GM12892 (cell line): ENCODE results near the gene KLHL26.

Experiments used
- DNase-seq: peaks from one replicate; pipeline ENCODE4 v3.0.0; 2011; ENCODE audit not compliant: insufficient read length
- FAIRE-seq: peaks from 2 replicates; lab custom pipeline; 2011; peaks lifted over from hg19 to GRCh38; lab: Jason Lieb, UNC
- POLR2A ChIP-seq: IDR thresholded peaks from 2 replicates; pipeline ENCODE4 v1.6.1; 2011; ENCODE audit warnings: low read depth, low read length, control low read depth
- POLR2AphosphoS5 ChIP-seq: IDR thresholded peaks from 2 replicates; pipeline ENCODE4 v1.6.1; 2011; ENCODE audit warnings: low read depth, low read length, control low read depth
- TAF1 ChIP-seq: IDR thresholded peaks from 2 replicates; pipeline ENCODE4 v1.6.1; 2011; ENCODE audit warnings: low read depth, mild to moderate bottlenecking, control low read depth, low read length, borderline replicate concordance

KLHL26 gene

DNA sequence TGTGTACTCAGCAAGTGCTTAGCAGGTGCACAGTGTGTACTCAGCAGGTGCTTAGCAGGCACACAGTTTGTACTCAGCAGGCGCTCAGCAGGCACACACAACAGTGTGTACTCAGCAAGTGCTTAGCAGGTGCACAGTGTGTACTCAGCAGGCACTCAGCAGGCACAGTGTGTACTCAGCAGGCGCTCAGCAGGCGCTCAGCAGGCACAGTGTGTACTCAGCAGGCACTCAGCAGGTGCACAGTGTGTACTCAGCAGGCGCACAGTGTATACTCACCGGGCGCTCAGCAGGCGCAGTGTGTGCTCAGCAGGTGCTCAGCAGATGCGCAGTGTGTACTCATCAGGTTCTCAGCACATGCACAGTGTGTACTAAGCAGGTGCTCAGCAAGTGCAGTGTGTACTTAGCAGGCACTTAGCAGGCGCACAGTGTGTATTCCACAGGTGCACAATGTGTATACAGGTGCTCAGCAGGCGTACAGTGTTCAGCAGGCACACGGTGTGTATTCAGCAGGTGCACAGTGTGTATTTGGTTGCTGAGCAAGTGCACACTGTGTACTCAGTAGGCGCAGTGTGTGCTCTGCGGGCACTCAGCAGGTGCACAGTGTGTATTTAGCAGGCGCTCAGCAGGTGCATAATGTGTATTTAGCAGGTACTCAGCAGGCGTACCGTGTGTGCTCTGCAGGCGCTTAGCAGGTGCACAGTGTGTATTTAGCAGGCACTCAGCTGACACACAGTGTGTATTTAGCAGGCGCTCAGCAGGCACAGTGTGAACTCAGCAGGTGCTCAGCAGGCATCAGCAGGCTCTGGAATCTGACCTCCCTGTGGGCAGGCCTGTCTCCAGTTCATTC is 61.7 kb downstream of the KLHL26 start:
- DNase-seq, result no peak
- peak; percentile 9 for FAIRE-seq
- TF ChIP-seq POLR2A (no peak), POLR2AphosphoS5 (no peak), TAF1 (no peak)

DNA sequence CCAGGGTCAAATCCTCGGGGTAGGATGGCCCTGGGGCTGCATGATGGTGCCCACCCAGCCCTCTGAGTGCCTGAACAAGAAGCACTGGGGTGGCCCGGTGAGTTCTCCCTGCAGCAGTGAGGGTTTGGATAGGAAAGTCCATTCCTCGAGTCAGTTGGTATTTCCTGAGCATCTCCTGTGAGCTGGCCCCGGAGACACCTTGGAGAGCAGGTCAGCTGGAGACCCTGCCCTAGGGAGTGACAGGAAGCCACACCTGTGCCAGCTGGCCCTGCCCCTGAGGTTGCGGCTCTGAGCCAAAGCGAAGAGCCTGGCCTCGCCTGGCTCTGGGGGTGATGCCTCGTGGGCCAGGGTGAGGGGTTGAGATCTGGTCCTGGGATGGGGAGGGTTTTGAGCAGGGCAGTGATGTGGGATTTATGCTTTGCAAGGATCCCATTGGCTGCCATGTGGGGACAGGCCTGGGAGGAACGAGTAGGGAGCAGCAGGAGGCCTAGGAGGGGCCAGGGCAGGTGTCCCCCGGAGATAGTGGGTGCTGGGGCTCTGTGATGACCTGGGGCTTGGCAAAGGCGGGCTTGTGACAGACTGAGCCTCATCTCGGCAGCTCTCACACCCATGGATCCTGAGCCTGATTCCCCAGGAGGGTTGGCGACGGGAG is 62.7 kb downstream of the KLHL26 start:
- FAIRE-seq (peak; percentile 36), DNase-seq (no peak)
- TF ChIP-seq TAF1 (no peak), POLR2AphosphoS5 (no peak), POLR2A (no peak)

DNA sequence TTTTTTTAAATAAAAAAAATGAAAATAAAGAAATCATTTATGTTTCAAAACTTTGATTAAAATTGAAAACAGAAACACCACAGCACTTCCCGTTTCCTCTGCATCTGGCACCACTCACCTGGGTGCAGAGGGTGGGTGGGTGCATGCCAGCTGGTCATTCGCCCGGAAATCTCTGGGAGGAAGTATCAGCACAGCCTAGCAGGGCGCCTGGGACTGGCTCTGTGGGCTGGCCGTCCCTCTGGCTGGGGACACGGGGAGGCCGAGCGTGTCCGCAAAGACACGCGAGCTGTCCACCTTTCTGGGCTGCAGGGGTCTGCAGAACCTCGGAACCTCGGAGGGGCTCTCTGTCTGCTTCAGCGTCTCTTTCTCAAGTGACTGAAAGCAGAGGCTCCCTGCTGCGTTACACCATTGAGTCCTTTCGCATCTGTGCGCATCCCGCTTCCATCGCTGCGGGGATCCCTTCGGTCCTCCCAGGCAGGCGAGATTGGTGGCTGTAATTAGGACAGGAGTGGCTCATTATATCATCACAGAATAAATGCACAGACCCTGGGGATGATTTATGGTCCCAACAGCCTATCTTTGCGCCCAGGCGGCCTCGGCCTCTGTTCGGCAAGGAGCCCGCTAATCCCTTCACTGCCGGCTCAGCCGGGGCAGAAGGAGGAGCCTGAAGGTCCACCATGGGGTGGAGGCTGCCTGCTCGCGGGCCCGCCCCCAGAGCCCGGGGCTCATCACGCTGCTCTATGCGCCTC is 63.8 kb downstream of the KLHL26 start:
- TF ChIP-seq POLR2AphosphoS5 (no peak), TAF1 (no peak), POLR2A (no peak)
- DNase-seq (peak; percentile 81), FAIRE-seq (peak; percentile 77)

DNA sequence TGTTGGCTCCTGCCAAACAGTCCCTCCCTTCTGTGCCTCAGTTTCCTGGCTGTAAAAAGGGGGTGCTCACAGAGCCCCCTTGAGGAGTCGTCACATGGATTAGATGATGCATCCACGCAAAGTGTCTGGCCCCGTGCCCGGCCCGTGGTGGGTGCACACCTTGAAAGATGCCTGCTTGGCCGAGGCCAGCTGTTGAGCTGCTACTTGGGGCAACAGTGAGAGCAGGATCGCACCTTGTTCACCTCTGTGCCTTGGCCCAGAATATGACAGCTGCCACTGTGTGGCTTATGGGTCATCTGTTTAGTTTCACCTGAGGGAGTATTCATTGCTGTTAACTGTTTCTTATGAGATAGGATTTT is 64.4 kb downstream of the KLHL26 start:
- FAIRE-seq (no peak), DNase-seq (no peak)
- TF ChIP-seq TAF1 (no peak), POLR2A (no peak), POLR2AphosphoS5 (no peak)

DNA sequence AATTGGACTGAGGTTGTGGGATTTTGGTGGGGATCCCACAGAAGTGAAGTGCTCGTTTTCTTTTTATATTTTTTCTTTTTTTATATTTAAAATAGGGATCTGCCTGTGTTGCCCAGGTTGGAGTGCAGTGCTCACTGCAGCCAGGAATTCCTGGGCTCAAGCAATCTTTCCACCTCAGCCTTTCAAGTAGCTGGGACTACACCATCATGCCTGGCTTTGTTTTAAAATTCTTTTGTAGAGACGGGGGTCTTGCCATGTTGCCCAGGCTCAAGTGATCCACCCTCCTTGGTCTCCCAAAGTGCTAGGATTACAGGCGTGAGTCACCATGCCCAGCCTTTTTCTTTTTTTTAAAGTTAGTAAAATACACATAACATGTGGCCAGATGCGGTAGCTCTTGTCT is 67.2 kb downstream of the KLHL26 start:
- FAIRE-seq (no peak), DNase-seq (no peak)
- TF ChIP-seq POLR2A (no peak), POLR2AphosphoS5 (no peak), TAF1 (no peak)

DNA sequence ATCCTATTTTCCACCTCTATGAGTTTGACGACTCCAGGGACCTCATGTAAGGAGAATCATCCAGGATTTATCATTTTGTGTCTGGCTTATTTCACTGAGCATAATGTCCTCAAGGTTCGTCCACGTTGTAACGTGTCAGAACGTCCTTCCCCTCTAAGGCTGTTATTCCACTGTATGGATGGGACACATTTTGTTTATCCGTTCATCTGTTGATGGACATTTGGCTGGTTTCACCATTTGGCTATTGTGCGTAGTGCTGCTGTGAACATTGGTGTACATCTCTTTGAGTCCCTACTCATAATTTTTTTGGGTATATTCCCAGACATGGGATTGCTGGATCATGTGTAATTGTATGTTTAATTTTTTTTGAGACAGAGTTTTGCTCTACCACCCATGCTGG is 68.1 kb downstream of the KLHL26 start:
- DNase-seq, result no peak
- TF ChIP-seq POLR2A (no peak), POLR2AphosphoS5 (no peak), TAF1 (no peak)
- no peak for FAIRE-seq

DNA sequence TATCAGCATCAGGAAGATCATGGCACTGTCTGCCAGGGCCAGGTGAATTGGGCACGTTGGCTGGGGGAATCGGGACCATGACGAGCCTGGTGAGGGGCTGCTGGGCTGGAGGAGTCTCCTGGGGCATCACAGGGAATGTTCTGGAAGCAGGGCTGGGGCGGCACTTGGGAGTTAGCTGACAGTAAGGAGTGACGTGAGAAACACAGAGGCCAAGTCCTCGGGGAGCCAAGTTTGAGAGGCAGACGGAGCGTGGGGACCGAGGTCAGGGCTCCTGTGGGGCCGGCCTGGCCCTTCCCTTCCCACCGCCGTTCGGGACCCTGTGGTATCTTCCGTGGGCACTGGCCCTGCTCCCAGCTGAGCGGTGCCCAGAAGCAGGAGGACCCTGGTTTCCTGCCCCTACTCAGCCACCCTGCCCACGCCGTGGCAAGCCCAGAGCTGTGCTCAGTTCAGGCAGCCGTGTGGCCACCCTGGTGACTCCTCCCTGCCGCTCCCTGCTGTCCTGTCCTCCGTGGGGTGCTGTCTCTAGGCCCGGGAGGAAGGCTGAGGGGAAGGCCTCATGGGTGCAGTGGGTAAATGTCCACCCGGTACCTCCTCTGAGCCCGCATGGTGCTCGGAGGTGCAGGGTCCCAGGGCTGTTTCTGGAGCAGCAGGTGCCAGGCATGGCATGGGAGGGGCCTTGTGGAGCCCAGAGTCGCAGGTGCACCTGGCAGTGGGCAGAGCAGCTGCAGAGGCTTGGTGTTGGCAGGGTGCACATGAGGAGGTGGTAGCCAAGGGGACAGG is 71.8 kb downstream of the KLHL26 start:
- TF ChIP-seq POLR2A (no peak), POLR2AphosphoS5 (no peak), TAF1 (no peak)
- no peak for DNase-seq
- no peak for FAIRE-seq

DNA sequence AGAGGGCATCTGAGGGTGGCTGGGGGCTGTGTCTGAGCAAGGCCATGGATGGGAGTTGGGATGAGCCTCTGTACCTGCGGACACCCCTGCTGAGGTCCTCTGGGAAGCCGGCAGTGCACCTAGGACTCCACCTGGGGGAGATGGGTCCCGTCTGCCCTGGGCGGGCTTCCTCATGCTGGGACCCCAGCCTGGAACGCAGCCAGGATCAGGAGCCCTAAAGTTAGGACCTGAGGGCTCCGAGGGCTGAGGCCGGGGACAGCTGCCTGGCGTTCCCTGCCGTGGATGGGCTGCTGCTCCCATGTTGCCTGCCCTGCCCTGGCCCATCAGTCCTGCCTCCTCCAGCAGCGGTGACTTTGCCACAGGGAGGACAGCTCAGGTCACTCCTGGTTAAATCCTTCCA is 72.7 kb downstream of the KLHL26 start:
- FAIRE-seq (no peak), DNase-seq (no peak)
- TF ChIP-seq POLR2A (no peak), TAF1 (no peak), POLR2AphosphoS5 (no peak)

DNA sequence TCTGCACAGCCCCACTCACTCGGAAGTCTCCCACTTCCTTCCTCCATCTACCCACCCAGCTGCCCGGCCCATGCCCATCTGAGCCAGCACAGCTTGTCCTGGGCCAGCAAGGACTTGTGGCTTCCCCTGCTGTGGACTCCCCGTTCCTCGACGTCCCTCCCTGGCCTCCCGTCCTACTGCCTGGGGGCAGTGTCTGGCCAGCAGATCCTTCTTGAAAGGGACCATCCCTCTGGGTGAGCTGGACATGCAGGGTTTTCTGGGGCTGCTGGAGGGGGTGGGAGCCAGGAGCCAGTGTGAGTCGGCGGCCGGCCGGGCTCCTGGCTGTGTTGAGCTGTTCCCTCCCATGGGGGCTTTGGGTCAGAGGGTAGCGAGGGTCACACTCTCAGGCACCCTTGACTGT is 73.4 kb downstream of the KLHL26 start:
- TF ChIP-seq POLR2AphosphoS5 (no peak), POLR2A (no peak)
- no peak for FAIRE-seq
- no peak for DNase-seq

DNA sequence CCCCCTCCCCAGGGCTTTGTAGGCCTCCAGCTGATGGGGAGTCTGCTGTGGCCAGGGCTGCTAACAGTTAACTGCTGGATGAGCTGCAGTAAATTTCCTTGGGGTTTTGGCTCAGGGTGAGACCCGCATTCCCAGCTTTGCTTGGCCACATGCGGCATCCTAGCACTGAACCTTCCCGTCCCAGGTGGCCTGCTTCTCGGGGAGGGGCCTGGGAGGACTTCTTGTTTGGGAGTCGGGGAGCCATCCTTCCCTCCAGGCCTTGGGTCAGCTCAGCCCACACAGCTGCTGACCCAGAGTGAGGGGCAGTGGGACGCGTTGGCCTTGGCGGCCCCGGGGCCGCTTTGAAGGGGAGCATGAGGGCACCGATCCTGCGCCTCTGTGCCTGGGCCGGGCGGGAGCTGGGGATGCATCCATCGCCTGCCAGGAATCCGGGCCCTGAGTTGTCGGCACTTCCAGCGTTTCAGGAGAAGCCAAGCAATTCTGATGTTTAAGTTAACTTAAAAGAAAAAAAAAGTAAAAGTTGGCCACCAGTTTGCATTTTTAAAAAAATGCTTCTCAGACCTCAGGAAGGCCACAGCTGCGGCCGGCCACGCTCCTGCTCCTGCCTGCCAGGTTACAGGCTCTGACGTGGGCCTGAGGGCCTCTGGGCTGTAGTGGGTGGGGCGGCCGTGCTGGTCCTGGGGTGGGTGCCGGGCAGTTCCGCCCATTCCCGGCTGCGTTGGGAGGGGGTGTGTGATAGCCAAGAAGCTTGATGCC is 74.3 kb downstream of the KLHL26 start:
- FAIRE-seq (no peak), DNase-seq (no peak)
- TF ChIP-seq POLR2A, result no peak
- no peak for TF ChIP-seq TAF1
- TF ChIP-seq POLR2AphosphoS5, result no peak

DNA sequence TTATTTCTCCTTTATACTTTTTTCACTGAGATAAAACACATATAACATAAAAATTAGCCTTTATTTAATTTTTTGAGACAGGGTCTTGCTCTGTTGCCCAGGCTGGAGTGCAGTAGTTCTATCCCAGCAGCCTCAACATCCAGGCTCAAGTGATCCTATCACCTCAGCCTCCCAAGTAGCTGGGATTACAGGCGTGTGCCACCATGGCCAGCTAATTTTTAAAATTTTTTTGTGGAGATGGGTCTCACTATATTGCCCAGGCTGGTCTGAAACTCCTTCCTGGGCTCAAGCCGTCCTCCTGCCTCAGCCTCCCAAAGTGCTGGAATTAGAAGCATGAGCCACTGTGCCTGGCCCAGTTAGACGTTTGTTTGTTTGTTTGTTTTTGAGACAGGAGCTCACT is 75.1 kb downstream of the KLHL26 start:
- DNase-seq, result no peak
- FAIRE-seq, result no peak
- TF ChIP-seq POLR2A (no peak), TAF1 (no peak), POLR2AphosphoS5 (no peak)

DNA sequence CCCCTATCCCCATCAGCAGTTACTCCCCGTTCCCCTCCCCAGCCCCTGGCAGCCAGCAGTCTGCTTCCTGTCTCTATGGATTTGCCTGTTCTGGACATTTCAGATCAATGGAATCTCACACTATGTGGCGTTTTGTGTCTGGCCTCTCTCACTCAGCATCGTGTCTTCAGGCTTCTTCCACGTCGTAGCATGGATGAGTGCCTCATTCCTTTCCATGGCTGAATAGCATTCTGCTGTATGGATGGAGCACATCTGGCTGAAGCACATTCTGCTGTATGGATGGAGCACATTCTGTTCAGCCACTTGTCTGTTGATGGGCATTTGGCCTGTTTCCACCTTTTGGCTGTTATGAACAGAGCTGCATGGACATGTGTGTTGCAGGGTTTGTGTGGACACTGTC is 76.2 kb downstream of the KLHL26 start:
- TF ChIP-seq POLR2A (no peak), POLR2AphosphoS5 (no peak), TAF1 (no peak)
- no peak for FAIRE-seq
- no peak for DNase-seq
